CD4-positive, alpha-beta T cell treated with Interferon gamma for 1 hour (primary cell): ENCODE results near the gene GRIA4.

Experiments used
- DNase-seq: peaks from one replicate; pipeline ENCODE4 v3.0.0-alpha.2; 2020

The GRIA4 gene

DNA sequence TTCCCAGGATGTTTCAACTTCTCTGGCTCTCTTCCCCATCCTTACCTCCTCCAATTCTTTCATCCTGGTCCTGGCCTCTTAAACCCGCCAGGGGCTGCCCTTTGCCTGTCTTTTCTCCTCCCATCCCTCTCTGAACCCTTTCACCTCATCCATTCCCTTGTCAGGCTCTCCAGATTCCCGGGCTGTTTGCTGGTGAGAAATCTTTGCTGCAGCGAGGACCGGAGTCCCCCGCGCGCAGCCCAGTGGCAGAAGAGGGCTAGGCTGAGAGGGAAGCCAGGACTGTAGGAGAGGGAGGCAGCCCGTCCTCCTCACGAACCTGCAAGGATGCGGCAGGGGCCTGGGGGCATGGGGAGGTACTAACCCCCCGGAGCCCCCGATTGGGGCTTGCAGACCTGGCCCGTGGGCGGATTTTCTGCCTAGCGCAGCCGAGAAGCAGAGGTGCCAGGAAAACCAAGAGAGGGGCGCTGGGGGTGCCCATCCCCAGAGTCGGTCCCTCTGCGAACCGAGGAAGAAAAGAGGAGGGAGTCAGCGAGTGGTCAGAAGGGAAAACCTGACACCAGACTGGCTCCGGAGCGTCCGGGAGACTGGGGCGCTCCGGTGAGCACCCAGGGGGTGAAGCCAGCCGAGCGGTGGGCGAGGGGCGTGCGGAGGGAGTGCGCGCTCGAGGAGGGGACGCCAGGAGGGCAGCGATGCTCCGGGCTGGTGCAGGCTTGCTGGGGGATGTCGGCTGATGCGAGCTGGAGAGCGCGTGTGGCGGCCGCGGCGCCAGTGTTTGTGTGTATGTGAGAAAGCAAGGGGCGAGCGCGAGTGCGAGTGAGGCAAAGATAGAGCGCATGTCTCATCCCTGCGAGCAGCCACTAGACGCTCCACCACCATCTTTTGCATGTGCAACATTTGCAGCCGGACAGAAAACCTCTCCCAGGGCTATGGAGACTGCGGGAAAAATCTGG is at the start of gene GRIA4:
Gene GRIA4 (plus strand): TSS at position 242 of the 950 bp plus-strand sequence. CDS start 925 bp downstream, outside the sequence.
- no peak for DNase-seq

GRCh38 chr11:105573091-105573490 is 36.8 kb upstream of the GRIA4 start:
- no peak for DNase-seq

DNA sequence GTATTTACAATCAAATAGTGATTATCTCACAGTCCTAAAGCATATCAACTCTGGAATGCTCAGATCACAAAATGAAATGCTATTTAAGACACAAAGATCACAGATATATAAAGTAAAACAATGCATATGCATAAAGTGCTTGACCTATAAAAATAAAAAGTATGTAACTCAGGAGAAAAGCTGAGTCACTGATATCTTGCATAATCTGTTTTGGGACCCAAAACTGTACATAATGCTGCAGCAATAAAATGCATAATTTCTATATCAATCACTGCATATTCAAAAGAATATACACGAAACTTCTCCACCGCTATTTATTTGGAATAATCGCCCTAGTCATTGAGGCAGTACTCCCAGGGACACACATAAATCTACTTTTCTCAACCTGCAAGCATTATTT is 34.9 kb upstream of the GRIA4 start:
- DNase-seq: no peak

GRCh38 chr11:105577641-105578040 is 32.2 kb upstream of the GRIA4 start:
- DNase-seq: no peak

- DNase-seq: no peak
These were observed 30.8 kb upstream of the GRIA4 start for GRCh38 chr11:105579111-105579510.

GRCh38 chr11:105582497-105582896 is 27.4 kb upstream of the GRIA4 start:
- DNase-seq: no peak

- no peak for DNase-seq
These were observed 21.9 kb upstream of the GRIA4 start for GRCh38 chr11:105588001-105588400.

DNA sequence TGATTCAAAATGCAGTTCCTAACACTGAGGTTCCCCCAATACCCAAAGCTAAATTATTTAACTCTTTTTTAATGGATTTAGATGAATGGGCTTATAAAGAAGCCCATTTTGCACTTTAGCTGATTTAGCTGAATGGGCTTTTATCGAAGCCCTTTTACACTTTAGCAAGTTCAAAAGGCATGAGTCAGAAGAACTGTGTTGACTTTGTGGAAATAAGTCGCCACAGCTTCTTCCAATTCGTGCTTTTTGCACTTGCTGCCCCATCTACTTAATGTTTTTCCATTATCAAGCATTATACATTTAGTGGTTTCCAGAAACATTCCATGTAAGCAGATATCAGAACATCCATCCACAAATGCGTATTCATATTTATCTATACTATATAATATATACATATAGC is 20.5 kb upstream of the GRIA4 start:
- no peak for DNase-seq

GRCh38 chr11:105592035-105592434 is 17.8 kb upstream of the GRIA4 start:
- DNase-seq: no peak

DNA sequence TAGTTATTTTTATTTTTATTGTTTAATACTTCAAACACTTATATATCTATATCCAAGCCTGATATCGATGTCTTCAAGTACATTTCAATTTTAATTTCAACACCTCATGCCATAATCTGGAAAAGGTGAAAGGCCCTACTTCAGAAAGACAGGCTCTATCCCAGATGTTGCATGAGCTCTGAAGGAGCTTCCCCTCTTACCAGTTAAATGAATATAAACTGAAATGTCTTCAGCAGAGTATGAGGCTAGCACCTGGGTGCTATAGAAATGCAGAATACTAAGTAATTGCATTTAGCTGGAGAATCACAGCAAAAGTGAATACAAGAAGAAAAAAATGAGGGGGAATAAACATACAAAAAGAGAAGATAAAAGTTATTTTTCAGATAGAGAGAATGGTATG is 11.5 kb upstream of the GRIA4 start:
- no peak for DNase-seq

DNA sequence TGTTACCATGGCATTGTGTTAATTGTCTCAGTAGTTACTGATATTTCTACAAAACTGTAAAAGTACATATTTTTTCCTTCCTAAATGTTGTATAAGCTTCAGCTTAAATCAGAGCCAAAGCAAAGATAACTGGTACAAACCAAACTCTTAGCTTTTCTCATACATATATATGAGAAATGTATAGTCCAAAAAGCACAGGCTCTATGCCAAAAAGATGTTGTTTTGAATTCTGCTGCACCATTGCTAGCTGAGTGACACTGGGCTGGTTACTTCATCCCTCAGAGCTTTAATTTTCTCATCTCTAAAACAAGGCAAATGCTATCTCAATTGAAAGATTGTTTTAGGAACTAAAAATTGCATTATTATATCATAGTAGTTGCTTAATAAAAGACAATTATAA is 6.7 kb upstream of the GRIA4 start:
- DNase-seq: no peak

- no peak for DNase-seq
These were observed 512 bp upstream of the GRIA4 start for GRCh38 chr11:105609341-105609781.

GRCh38 chr11:105610871-105611571 is 1.1 kb downstream of the GRIA4 start:
- DNase-seq: no peak

- DNase-seq: no peak
These were observed 1.9 kb downstream of the GRIA4 start for GRCh38 chr11:105611572-105612441.

- no peak for DNase-seq
These were observed 2.9 kb downstream of the GRIA4 start for GRCh38 chr11:105612771-105613170.

DNA sequence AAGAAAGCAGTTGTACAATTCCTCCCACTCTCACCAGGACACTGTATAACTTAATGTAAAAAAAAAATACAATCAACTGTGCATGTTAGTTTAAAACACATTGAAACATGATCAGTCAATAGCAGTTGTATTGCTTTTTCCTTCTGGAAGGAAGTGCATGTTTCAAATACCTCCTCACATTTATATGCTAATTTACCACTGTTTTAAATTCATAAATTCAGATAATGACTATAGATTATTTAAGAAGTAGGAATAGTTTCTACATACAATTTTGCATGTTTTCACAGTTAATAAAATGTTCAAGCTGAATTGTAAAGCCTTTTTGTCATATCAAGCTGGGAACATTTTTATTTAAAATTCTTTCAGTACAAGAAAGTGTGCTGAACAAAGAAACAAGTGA is 3.3 kb downstream of the GRIA4 start:
- DNase-seq: no peak

GRCh38 chr11:105618343-105618955 is 8.6 kb downstream of the GRIA4 start:
- no peak for DNase-seq

GRCh38 chr11:105619556-105619955 is 9.7 kb downstream of the GRIA4 start:
- no peak for DNase-seq

DNA sequence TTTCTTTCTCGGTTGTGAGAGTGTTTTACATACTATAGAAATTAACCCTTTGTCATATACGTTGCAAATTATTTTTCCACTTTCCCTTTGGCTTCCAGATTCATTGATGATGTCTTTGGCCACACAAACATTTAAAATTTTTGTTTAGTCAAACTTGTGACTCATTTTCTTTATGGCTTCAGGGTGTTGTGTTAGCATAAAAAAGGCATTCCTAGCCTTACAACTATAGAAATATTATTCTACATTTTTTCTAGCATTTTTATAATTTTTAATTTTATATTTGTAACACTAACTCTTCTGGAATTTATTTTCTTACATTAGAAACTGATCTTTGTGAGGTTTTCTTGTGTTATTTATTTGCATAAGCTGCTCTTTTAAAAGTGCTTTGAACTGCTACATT is 12.1 kb downstream of the GRIA4 start:
- no peak for DNase-seq

- DNase-seq: no peak
These were observed 22.4 kb downstream of the GRIA4 start for GRCh38 chr11:105632316-105632715.

GRCh38 chr11:105635466-105635865 is 25.6 kb downstream of the GRIA4 start:
- DNase-seq: no peak

GRCh38 chr11:105636496-105636895 is 26.6 kb downstream of the GRIA4 start:
- no peak for DNase-seq

GRCh38 chr11:105639527-105639926 is 29.7 kb downstream of the GRIA4 start:
- DNase-seq: no peak
